HepG2 (cell line): Measurements from ENCODE around the gene NBL1. TPM values are rescaled to one million over a fixed set of nuclear protein-coding genes. Genes with fewer than 3 reads are reported as not detected.

Source experiments
- ATAC-seq: fragments of 200-7000 bp; cut with Tn5 transposase; 3 replicates; pipeline ENCODE4 v1.9.1; 2020; ENCODE audit warnings: mild to moderate bottlenecking, moderate library complexity
- BruUV-seq: library from RNA; stranded (reverse); fragments of 400-500 nt; replicated peaks from 2 replicates; lab custom pipeline; 2021; lab: Mats Ljungman, UMichigan
- CTCF ChIA-PET: fragments of 300-600 bp; formaldehyde crosslinking; extraction: SDS; loops from one replicate; lab custom pipeline; 2021; ENCODE audit warnings: low total read pairs, inconsistent platforms, low intra/inter-chr PET ratio; lab: Yijun Ruan, JAX
- POLR2A ChIA-PET: fragments of 350-600 bp; sonication (Branson Sonifier 250); formaldehyde crosslinking; loops from one replicate; lab custom pipeline; 2020; ENCODE audit warnings: antibody characterized with exemption, inconsistent platforms; lab: Yijun Ruan, JAX
- DNase-seq: peaks from one replicate; pipeline ENCODE4 v3.0.0-alpha.2; 2015; ENCODE audit warnings: low spot score
- FAIRE-seq: peaks from 3 replicates; lab custom pipeline; 2011; peaks lifted over from hg19 to GRCh38; lab: Jason Lieb, UNC
- H2AFZ ChIP-seq: one replicate; pipeline ENCODE4 v1.6.1; 2011; ENCODE audit warnings: low read length, inconsistent platforms
- H3K27ac ChIP-seq: fragments of 300-600 bp; 3 replicates; pipeline ENCODE4 v1.8.0; 2011; ENCODE audit warnings: mixed run types, mild to moderate bottlenecking, mixed read lengths, low read length, inconsistent platforms; ENCODE audit not compliant: insufficient read depth; ENCODE audit errors: extremely low read length
- H3K27me3 ChIP-seq, 2 experiments: fragments of 200-600 bp in 1 of 2; 2 replicates in 1 of 2; 3 replicates in 1 of 2; pipeline versions ENCODE4 v1.6.0 to v1.8.0; 2011; ENCODE audit warnings: low read length in 2 of 2, mild to moderate bottlenecking in 2 of 2, moderate library complexity in 2 of 2, inconsistent platforms in 1 of 2; ENCODE audit not compliant: insufficient read depth in 2 of 2, control insufficient read depth in 1 of 2
- H3K36me3 ChIP-seq, 2 experiments: fragments of 200-600 bp in 1 of 2; replicated peaks in 1 of 2; 2 replicates in 1 of 2; 3 replicates in 1 of 2; pipeline versions ENCODE4 v1.5.1 to v1.8.0; 2011; ENCODE audit warnings: low read length in 2 of 2, inconsistent platforms in 1 of 2; ENCODE audit not compliant: insufficient read depth in 2 of 2, control insufficient read depth in 1 of 2
- H3K4me1 ChIP-seq: 2 replicates; pipeline ENCODE4 v1.5.1; 2012; ENCODE audit warnings: low read length, inconsistent platforms; ENCODE audit not compliant: insufficient read depth
- H3K4me2 ChIP-seq: 2 replicates; pipeline ENCODE4 v1.6.0; 2011; ENCODE audit warnings: low read depth, low read length, inconsistent platforms
- H3K4me3 ChIP-seq, 3 experiments: fragments of 200-600 bp in 1 of 3; sonication (generic), shearing (Covaris generic) in 1 of 3; replicated peaks in 1 of 3; 2 replicates each; pipeline ENCODE4 v1.5.1; 2011 to 2016; ENCODE audit warnings: low read length in 3 of 3, inconsistent platforms in 2 of 3, low read depth in 2 of 3, mild to moderate bottlenecking in 2 of 3, control low read depth in 1 of 3, mixed read lengths in 1 of 3; ENCODE audit not compliant: insufficient read depth in 1 of 3
- H3K79me2 ChIP-seq: one replicate; pipeline ENCODE4 v1.6.1; 2011; ENCODE audit warnings: low read length, inconsistent platforms; ENCODE audit not compliant: insufficient read depth
- H3K9ac ChIP-seq: 2 replicates; pipeline ENCODE4 v1.6.0; 2011; ENCODE audit warnings: mild to moderate bottlenecking, low read depth, low read length, inconsistent platforms; ENCODE audit not compliant: insufficient read depth
- H3K9me3 ChIP-seq: 2 replicates; pipeline ENCODE4 v1.5.1; 2012; ENCODE audit warnings: mild to moderate bottlenecking, low read length
- H4K20me1 ChIP-seq: 2 replicates; pipeline ENCODE4 v1.6.0; 2011; ENCODE audit warnings: inconsistent platforms, mild to moderate bottlenecking, low read length, moderate library complexity; ENCODE audit not compliant: insufficient read depth
- EP300 ChIP-seq, 3 experiments: sonication (generic) in 1 of 3; formaldehyde crosslinking in 1 of 3; IDR thresholded peaks; 2 replicates each; pipeline versions ENCODE4 v1.5.1 to v1.6.1; 2011 to 2020; ENCODE audit warnings: low read depth in 2 of 3, low read length in 2 of 3, borderline replicate concordance in 1 of 3, improper control_type of control experiment in 1 of 3, mild to moderate bottlenecking in 1 of 3, missing genetic modification reagents in 1 of 3, moderate library complexity in 1 of 3
- JARID2 ChIP-seq: sonication (generic); formaldehyde crosslinking; IDR thresholded peaks from 2 replicates; pipeline ENCODE4 v1.8.1; 2023; ENCODE audit warnings: missing genetic modification reagents, inconsistent platforms; ENCODE audit not compliant: insufficient replicate concordance
- SPEN ChIP-seq: sonication (generic); formaldehyde crosslinking; IDR thresholded peaks from 2 replicates; pipeline ENCODE4 v1.5.1; 2020; ENCODE audit warnings: low read depth, mild to moderate bottlenecking, missing genetic modification reagents
- ZBTB1 ChIP-seq: sonication (generic); formaldehyde crosslinking; IDR thresholded peaks from 2 replicates; pipeline ENCODE4 v1.4.0; 2020; ENCODE audit warnings: missing genetic modification reagents, borderline replicate concordance
- ZMYM3 ChIP-seq: sonication (generic); formaldehyde crosslinking; IDR thresholded peaks from 2 replicates; pipeline ENCODE4 v1.5.1; 2020; ENCODE audit warnings: mild to moderate bottlenecking, missing genetic modification reagents
- ZNF205 ChIP-seq: IDR thresholded peaks from 2 replicates; pipeline ENCODE4 v1.6.1; 2018; ENCODE audit warnings: missing biosample characterization, missing genetic modification reagents
- ZNF569 ChIP-seq: sonication (generic); formaldehyde crosslinking; IDR thresholded peaks from 2 replicates; pipeline ENCODE4 v1.5.0; 2020; ENCODE audit warnings: mild to moderate bottlenecking, missing genetic modification reagents, moderate library complexity, borderline replicate concordance
- ZNF629 ChIP-seq: sonication (generic); formaldehyde crosslinking; conservative IDR thresholded peaks from 2 replicates; pipeline ENCODE4 v1.5.0; 2020; ENCODE audit warnings: missing genetic modification reagents
- ZNF761 ChIP-seq: sonication (generic); formaldehyde crosslinking; conservative IDR thresholded peaks from 2 replicates; pipeline ENCODE4 v1.4.0; 2020; ENCODE audit warnings: mild to moderate bottlenecking, missing genetic modification reagents
- ZNF83 ChIP-seq: sonication (generic); formaldehyde crosslinking; IDR thresholded peaks from 2 replicates; pipeline ENCODE4 v1.4.0; 2020; ENCODE audit warnings: missing genetic modification reagents, mild to moderate bottlenecking, borderline replicate concordance
- WGBS: methylation state at CpG from one replicate; pipeline ENCODE4 v1.1.6; 2017; ENCODE audit warnings: low lambda C conversion rate; 5-methylcytosine and 5-hydroxymethylcytosine counted together
- in situ Hi-C: cut with HindIII; loops from 2 replicates; pipeline ENCODE4 v1.10.0; 2017; ENCODE audit warnings: low pct_unique_long_range_greater_than_20kb; ENCODE audit not compliant: extremely low pct_ligation_motif_present
- intact Hi-C: fragments of 100-400 bp; cut with micrococcal nuclease; formaldehyde crosslinking; loops from one replicate; pipeline ENCODE4 v1.10.0; 2022; ENCODE audit not compliant: unreplicated experiment
- polyA plus RNA-seq, 8 experiments: library from polyadenylated mRNA; depleted of rRNA in 3 of 8; stranded (reverse) in 7 of 8; unstranded in 1 of 8; fragments of >200 nt; fragmentation: Illumina TruSeq in 4 of 8; extraction: Trizol in 4 of 8; gene quantifications; 2 replicates each; pipeline versions ENCODE4 v1.2.1 to v1.2.3, GENCODE V29; 2011 to 2016; ENCODE audit warnings: low read depth in 4 of 8, missing spikeins in 1 of 8, mixed read lengths in 1 of 8; ENCODE audit not compliant: insufficient read depth in 1 of 8
- total RNA-seq, 5 experiments: library from RNA; depleted of rRNA; stranded (reverse); fragments of >200 nt; fragmentation: Illumina TruSeq; extraction: Trizol; gene quantifications; 2 replicates each; pipeline ENCODE4 v1.2.3, GENCODE V29; 2016; ENCODE audit warnings: low read depth in 1 of 5
- TF ChIP-seq, protein P1 (sequence below), 2 experiments: fragments of 450-650 bp in 1 of 2; sonication (generic) in 1 of 2; formaldehyde crosslinking; IDR thresholded peaks; 2 replicates each; pipeline versions ENCODE4 v1.5.0 to v1.8.0; 2020 to 2022; ENCODE audit warnings: mild to moderate bottlenecking in 1 of 2, missing genetic modification reagents in 1 of 2
- TF ChIP-seq, protein P2 (sequence below): sonication (generic); formaldehyde crosslinking; IDR thresholded peaks from 2 replicates; pipeline ENCODE4 v1.4.0; 2020; ENCODE audit warnings: missing genetic modification reagents
- TF ChIP-seq, protein P3 (sequence below): IDR thresholded peaks from 2 replicates; pipeline ENCODE4 v1.6.1; 2016; ENCODE audit warnings: control low read depth

The NBL1 gene
- total and polyA plus RNA-seq, 2 of the 13 experiments (the other 11 are each of a cell fraction or from before 2014, with no cell fraction given): 2.7 to 13.8 TPM

DNA sequence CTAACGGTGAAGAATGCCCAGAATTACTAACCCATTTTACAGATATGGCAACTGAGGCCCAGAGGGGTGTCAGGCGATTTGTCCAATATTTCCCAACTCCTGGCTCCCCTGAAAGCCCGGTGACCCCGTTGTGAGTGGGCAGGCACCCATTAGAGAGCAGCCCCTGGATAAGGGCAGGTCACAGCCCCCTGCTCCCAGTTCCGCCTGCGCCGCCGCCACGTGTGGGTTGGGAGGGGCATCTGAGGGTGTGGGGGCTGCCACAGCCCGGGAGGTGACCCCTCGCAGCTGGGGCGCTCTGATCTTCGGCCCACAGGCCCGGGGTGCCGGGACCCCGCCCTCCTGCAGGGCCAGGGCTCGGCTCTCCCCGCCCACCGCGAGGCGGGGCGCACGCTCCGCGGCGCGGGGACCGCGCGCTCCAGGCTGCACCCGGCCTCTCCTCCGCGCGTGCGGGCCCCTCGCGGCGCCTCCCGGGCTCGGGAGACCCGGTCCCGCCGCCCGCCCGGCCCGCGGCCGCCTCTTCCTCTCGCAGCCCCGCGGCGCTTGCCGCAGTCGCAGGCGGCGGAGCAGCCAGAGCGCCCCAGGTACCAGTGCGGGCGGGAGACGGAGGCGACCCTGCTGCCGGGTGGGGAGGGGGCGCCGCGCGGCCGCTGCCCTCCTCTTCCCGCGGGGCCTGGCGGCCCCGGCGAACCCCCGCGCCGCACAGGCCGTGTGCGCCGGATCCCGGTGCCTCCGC is 20.5 kb downstream of the NBL1 start, which contains the start of gene HTR6:
HTR6 (plus strand) TSS at position 423 of the 733 bp plus-strand sequence. CDS start 879 bp downstream, outside the sequence.
- Histone ChIP-seq H3K9ac (no peak within 1 kb of the TSS), H3K79me2 (no peaks in the 10 kb centered on the region), H3K4me2 (peak within 1 kb of the TSS; percentile 79), H3K27me3 (peaks cover 10 to 57% of the 10 kb centered on the region in 2 experiments; a peak in 4 of 5 replicates), H4K20me1 (0 out of 2 replicates have a peak, but pooled peaks cover 2% of the 10 kb centered on the region), H3K4me3 (peak within 1 kb of the TSS; percentile 28 to 69 (median 42); a peak in 4 of 6 replicates), H2AFZ (no peak within 1 kb of the TSS), H3K27ac (no peak within 1 kb of the TSS), H3K9me3 (no peaks in the 10 kb centered on the region), H3K36me3 (no peaks in the 10 kb centered on the region), H3K4me1 (peaks cover 18% of the 10 kb centered on the region)
- no TSS peak for BruUV-seq
- CTCF ChIA-PET: interaction anchor here (1.1 kb wide), 1 partner anchor 39 kb away, joined by 3 read pairs; no protein-coding TSS in a partner anchor
- no peak for TF ChIP-seq ZNF83 (CRISPR knock-in tag)
- TF ChIP-seq SPEN (CRISPR knock-in tag): no peak
- TF ChIP-seq, protein P1, sequence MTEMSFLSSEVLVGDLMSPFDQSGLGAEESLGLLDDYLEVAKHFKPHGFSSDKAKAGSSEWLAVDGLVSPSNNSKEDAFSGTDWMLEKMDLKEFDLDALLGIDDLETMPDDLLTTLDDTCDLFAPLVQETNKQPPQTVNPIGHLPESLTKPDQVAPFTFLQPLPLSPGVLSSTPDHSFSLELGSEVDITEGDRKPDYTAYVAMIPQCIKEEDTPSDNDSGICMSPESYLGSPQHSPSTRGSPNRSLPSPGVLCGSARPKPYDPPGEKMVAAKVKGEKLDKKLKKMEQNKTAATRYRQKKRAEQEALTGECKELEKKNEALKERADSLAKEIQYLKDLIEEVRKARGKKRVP (CRISPR knock-in tag; IDR thresholded peaks at IDR 0.05): no peak
- no peak for TF ChIP-seq ZNF205 (CRISPR knock-in tag)
- TF ChIP-seq ZNF761 (CRISPR knock-in tag): no peak
- TF ChIP-seq, protein P2, sequence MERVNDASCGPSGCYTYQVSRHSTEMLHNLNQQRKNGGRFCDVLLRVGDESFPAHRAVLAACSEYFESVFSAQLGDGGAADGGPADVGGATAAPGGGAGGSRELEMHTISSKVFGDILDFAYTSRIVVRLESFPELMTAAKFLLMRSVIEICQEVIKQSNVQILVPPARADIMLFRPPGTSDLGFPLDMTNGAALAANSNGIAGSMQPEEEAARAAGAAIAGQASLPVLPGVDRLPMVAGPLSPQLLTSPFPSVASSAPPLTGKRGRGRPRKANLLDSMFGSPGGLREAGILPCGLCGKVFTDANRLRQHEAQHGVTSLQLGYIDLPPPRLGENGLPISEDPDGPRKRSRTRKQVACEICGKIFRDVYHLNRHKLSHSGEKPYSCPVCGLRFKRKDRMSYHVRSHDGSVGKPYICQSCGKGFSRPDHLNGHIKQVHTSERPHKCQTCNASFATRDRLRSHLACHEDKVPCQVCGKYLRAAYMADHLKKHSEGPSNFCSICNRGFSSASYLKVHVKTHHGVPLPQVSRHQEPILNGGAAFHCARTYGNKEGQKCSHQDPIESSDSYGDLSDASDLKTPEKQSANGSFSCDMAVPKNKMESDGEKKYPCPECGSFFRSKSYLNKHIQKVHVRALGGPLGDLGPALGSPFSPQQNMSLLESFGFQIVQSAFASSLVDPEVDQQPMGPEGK (CRISPR knock-in tag): peak; percentile 18; the same call in 1 of the 2 replicates
- no peak for TF ChIP-seq ZBTB1 (CRISPR knock-in tag)
- TF ChIP-seq JARID2 (CRISPR knock-in tag): no peak
- TF ChIP-seq EP300 (IDR thresholded peaks at IDR 0.05; ENCODE audit: low read depth in 2 of 2, low read length in 2 of 2): no peak
- TF ChIP-seq EP300 (CRISPR knock-in tag; IDR thresholded peaks at IDR 0.05; ENCODE audit: borderline replicate concordance): no peak
- TF ChIP-seq, protein P3, sequence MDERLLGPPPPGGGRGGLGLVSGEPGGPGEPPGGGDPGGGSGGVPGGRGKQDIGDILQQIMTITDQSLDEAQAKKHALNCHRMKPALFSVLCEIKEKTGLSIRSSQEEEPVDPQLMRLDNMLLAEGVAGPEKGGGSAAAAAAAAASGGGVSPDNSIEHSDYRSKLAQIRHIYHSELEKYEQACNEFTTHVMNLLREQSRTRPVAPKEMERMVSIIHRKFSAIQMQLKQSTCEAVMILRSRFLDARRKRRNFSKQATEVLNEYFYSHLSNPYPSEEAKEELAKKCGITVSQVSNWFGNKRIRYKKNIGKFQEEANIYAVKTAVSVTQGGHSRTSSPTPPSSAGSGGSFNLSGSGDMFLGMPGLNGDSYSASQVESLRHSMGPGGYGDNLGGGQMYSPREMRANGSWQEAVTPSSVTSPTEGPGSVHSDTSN (CRISPR knock-in tag): no peak
- TF ChIP-seq ZNF569: no peak
- TF ChIP-seq ZNF629 (CRISPR knock-in tag): peak; percentile 95
- TF ChIP-seq ZMYM3 (CRISPR knock-in tag): peak; percentile 69; the same call in 1 of the 2 replicates
- POLR2A ChIA-PET: no interaction called here
- peak; percentile 31 for ATAC-seq
- whole genome bisulfite sequencing: no CpG with 5 or more reads among the region's 80 CpGs
- DNase-seq: no peak
- intact Hi-C loops (loop anchor here (1.0 kb wide), 1 partner anchor 40 kb away; no protein-coding TSS in a partner anchor), in situ Hi-C loops (loop anchor here (5.0 kb wide), 1 partner anchor 38 kb away; no protein-coding TSS in a partner anchor)
- no peak for FAIRE-seq
